GM12874 (cell line): ENCODE data around the gene EDC4.

Source experiments
- TF ChIP-seq, protein P1 (sequence below): IDR thresholded peaks from 2 replicates; pipeline ENCODE4 v1.5.1; 2011; ENCODE audit warnings: low read depth, mild to moderate bottlenecking, control low read depth, low read length, moderate library complexity; ENCODE audit not compliant: insufficient read depth

Gene EDC4

DNA sequence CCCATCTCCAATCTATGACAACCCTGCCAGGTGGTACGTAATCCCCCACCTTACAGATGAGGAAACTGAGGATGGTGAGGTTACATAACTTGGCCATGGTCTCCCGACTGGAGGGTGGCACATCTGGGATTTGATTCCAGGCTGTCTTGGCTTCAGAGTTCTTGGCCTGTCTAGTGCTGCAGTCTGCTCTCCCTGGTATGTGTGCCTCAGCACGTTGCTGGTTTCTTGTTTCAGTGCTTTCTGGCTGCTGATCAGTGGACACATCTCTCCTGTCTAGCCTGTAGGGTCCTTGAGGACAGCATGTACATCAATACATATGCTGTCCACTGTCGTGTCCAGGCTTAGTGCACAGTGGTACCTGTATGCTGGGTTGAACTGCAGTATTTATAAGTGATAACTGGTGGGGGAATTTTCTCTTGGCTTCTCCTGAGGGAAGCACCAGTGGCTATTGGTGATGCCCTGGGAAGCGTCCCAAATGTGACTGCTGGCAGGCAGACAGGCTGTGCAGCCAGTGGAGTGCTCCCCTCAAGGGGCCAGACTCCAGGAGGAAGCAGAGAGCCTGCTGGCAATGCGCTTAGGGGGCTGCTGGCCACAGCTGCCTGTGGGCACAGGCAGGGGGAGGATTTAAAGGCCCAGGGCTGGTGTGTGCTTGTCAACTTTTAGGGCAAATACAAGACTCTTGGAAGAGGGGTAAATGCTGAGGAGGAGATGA lies 44.4 kb downstream of the EDC4 start:
- TF ChIP-seq, protein P1, sequence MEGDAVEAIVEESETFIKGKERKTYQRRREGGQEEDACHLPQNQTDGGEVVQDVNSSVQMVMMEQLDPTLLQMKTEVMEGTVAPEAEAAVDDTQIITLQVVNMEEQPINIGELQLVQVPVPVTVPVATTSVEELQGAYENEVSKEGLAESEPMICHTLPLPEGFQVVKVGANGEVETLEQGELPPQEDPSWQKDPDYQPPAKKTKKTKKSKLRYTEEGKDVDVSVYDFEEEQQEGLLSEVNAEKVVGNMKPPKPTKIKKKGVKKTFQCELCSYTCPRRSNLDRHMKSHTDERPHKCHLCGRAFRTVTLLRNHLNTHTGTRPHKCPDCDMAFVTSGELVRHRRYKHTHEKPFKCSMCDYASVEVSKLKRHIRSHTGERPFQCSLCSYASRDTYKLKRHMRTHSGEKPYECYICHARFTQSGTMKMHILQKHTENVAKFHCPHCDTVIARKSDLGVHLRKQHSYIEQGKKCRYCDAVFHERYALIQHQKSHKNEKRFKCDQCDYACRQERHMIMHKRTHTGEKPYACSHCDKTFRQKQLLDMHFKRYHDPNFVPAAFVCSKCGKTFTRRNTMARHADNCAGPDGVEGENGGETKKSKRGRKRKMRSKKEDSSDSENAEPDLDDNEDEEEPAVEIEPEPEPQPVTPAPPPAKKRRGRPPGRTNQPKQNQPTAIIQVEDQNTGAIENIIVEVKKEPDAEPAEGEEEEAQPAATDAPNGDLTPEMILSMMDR = no peak

GRCh38 chr16:67917852-67918236 lies 45.0 kb downstream of the EDC4 start:
- TF ChIP-seq, protein P1 = no peak

DNA sequence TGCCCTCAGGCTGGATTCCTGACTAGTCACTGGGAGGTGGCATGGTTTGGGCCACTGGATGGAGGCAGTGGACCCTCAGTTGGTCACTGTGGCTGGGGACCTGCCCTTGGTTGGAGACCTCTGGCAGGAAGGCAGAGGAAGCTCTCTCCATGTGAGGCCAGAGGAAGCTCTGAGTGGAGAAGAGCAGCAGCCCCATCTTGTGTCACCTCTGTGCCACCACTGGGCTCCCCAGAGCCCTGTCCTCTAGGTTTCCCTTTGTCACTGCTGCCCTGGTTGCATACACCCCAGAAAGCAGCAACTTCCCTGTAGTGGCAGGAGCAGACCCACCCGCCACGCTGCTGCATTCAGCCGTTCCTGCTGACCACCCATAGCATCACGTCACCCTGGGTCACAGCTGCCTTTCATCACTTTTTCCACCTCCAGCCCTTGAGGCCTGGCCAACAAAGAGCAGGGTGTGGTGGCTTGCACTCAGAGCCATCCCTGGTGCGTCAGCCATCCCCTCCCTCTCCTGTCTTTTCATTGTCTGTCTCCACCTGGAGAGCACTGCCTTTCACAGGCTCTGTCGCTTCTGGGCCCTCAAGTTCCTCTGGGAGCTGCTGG lies 46.9 kb downstream of the EDC4 start:
- TF ChIP-seq, protein P1 = no peak

GRCh38 chr16:67922221-67922620 lies 49.4 kb downstream of the EDC4 start:
- TF ChIP-seq, protein P1 = no peak

DNA sequence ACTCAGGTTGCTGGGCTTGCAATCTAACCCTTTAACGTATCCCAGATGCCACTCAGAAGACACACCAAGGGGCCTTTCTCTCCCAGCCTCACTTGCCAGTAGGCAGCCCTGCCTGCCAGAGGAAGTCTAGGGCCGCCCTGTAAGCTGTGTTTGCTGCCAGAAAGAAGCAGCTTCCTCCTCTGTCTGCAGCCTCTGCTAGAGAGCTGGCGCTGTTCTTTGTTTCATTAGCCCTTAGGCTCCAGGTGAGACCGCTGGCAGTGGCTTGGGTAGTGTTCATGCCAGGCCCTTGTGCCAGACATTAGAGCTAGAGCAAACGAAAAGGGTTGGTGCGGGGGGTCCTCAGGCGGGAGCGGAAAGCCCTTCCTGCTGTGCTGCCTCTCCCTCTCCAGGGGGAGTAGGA lies 49.9 kb downstream of the EDC4 start:
- TF ChIP-seq, protein P1 = no peak

DNA sequence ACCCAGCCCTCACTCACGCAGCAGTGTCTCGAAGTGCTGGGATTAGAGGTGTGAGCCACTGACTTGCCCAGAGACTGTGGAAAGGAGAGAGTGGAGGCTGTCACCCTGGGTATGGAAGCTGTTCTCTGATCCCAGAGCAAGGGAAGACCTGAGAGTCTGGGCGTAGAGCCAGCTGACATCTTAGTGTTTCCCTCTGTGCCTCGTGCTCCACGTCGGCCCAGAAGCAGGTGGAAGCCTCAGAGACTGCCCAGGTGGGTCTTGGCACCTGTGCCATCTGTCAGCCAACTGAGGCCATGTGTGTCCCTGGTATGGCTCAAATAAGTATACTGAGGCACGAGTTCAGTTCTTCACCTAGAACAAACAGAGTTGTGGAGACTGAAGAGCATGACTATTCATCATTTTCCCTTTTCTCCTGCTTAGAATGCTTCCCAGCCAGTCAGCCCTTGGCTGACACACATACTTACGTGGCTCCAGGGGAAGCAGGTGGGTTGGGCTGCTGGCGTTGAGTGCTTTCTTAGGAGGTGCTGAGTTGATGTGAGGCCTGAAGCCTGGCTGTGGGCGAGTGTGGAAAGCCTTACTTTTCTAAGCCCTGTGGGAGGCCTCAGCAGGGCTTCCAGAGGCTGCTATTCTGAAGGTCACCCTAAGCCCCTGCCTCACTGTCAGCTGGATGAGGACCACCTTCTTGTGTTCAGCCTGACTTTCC lies 50.7 kb downstream of the EDC4 start:
- TF ChIP-seq, protein P1 = no peak

DNA sequence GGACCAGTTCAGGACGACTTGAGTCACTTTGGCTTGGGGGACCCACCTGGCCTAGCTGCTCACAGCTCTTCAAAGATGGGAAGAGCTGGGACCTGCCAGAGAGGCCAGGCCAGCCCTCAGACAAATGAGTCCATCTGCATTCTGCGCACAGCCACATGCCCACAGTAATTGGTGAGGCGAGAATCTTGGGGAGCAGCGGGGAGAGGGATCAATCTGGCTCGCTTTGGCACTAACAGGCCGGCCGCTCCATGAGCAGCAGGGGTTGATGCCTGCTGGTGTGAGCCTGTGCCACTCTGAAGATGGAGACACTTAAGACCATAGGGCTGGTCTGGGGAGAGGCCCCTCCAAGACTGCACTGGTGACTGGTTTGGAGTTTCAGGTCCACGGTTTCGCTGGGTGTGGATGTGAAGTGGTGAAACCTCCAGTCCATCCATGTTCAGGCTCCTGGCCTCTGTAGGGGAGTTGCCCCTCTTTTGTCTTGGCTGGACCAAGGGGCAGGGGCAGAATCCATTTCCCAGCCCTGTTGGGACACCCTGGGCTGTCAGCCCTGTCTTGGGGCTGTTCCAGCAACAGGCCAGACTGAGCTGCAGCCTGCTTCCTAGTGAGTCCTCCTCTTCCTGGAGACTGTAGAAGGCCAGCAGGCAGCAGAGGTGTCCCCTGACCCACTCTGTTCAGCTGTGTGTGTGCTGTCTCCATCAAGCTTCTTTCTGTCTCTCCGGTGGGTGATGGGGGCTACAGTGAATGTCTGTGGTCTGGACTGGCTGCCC lies 51.5 kb downstream of the EDC4 start:
- TF ChIP-seq, protein P1 = no peak
